Vagina (tissue), 2 donors: Measurements from ENCODE around the gene FCAMR.

ENCODE experiments used
- POLR2A ChIP-seq, 2 donors: fragments of 450-650 bp; IDR thresholded peaks; one replicate each; pipeline ENCODE4 v1.6.1; 2017; ENCODE audit warnings: antibody characterized with exemption in 2 of 2, mild to moderate bottlenecking in 2 of 2, moderate library complexity in 2 of 2
- TF ChIP-seq, protein P1 (sequence below), 3 experiments: fragments of 450-650 bp in 2 of 3; fragments of 200-600 bp in 1 of 3; sonication (generic) in 1 of 3; IDR thresholded peaks; one replicate each; pipeline ENCODE4 v1.5.1; 2017 to 2019; ENCODE audit warnings: antibody characterized with exemption in 3 of 3, mild to moderate bottlenecking in 2 of 3, moderate library complexity in 2 of 3

DNA sequence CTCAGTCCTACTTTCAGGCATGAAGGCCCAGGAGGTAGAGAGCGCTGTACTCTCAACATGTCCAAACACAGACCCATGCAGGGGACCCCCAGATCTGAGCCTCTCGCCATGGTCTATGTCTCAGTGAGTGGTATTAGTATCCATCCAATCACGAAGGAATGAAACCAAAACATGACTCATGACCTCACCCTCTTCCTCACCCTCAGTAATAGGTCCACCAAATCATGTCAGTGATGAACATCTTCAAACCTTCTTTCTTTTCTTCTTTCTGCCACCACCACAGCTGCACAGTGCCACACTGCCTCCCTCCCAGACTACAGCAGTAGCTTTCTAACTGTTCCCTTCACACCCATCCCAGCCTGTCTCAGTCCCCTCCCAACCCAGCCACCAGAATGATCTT is 45.5 kb upstream of the FCAMR start:
- TF ChIP-seq, protein P1, sequence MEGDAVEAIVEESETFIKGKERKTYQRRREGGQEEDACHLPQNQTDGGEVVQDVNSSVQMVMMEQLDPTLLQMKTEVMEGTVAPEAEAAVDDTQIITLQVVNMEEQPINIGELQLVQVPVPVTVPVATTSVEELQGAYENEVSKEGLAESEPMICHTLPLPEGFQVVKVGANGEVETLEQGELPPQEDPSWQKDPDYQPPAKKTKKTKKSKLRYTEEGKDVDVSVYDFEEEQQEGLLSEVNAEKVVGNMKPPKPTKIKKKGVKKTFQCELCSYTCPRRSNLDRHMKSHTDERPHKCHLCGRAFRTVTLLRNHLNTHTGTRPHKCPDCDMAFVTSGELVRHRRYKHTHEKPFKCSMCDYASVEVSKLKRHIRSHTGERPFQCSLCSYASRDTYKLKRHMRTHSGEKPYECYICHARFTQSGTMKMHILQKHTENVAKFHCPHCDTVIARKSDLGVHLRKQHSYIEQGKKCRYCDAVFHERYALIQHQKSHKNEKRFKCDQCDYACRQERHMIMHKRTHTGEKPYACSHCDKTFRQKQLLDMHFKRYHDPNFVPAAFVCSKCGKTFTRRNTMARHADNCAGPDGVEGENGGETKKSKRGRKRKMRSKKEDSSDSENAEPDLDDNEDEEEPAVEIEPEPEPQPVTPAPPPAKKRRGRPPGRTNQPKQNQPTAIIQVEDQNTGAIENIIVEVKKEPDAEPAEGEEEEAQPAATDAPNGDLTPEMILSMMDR (IDR thresholded peaks at IDR 0.05), result no peak
- no peak for TF ChIP-seq POLR2A (IDR thresholded peaks at IDR 0.05)
